K562 (cell line): ENCODE measurements around the gene TRIOBP. TPM values are rescaled to one million over a fixed set of nuclear protein-coding genes. Genes with fewer than 3 reads are reported as not detected.

Source experiments
- ATAC-seq: fragments of 200-7000 bp; cut with Tn5 transposase; 3 replicates; pipeline ENCODE4 v1.9.1; 2020; ENCODE audit warnings: moderate library complexity
- BruUV-seq: library from RNA; stranded (reverse); fragments of 400-500 nt; replicated peaks from 2 replicates; lab custom pipeline; 2021; lab: Mats Ljungman, UMichigan
- CTCF ChIA-PET: fragments of 300-600 bp; formaldehyde crosslinking; extraction: SDS; loops from one replicate; lab custom pipeline; 2021; ENCODE audit warnings: low intra/inter-chr PET ratio; lab: Yijun Ruan, JAX
- POLR2A ChIA-PET: fragments of 300-600, 350-650 bp; sonication (Branson Sonifier 250); formaldehyde crosslinking; extraction: SDS; loops from one replicate; lab custom pipeline; 2021; ENCODE audit warnings: antibody characterized with exemption, inconsistent platforms; lab: Yijun Ruan, JAX
- DNase-seq, 4 experiments: peaks; one replicate each; pipeline versions ENCODE4 v3.0.0 to v3.0.0-alpha.2; 2011 to 2018; ENCODE audit warnings: low spot score in 3 of 4, mixed read lengths in 3 of 4; ENCODE audit errors: extremely low read depth in 1 of 4
- FAIRE-seq: peaks from 2 replicates; lab custom pipeline; 2011; peaks lifted over from hg19 to GRCh38; lab: Jason Lieb, UNC
- H2AFZ ChIP-seq: 2 replicates; pipeline ENCODE4 v1.6.0; 2011; ENCODE audit warnings: low read depth, low read length, control low read depth, inconsistent platforms
- H3K27ac ChIP-seq: fragments of 200-600 bp; 3 replicates; pipeline ENCODE4 v1.8.0; 2011; ENCODE audit warnings: low read depth, mild to moderate bottlenecking, control low read depth, inconsistent platforms, low read length, moderate library complexity, mixed read lengths; ENCODE audit errors: extremely low read depth
- H3K27me3 ChIP-seq, 2 experiments: fragments of 300-600 bp in 1 of 2; 2 replicates in 1 of 2; 3 replicates in 1 of 2; pipeline versions ENCODE4 v1.6.0 to v1.8.0; 2011; ENCODE audit warnings: inconsistent platforms in 2 of 2, low read length in 2 of 2, mild to moderate bottlenecking in 1 of 2, mixed read lengths in 1 of 2, moderate library complexity in 1 of 2; ENCODE audit not compliant: control insufficient read depth in 2 of 2, insufficient read depth in 2 of 2
- H3K36me3 ChIP-seq: fragments of 300-600 bp; 3 replicates; pipeline ENCODE4 v1.8.0; 2011; ENCODE audit warnings: mild to moderate bottlenecking, low read length, inconsistent platforms; ENCODE audit not compliant: control insufficient read depth, insufficient read depth
- H3K4me1 ChIP-seq, 2 experiments: fragments of 200-600 bp in 1 of 2; replicated peaks in 1 of 2; 2 replicates in 1 of 2; 3 replicates in 1 of 2; pipeline versions ENCODE4 v1.5.1 to v1.8.0; 2011; ENCODE audit warnings: inconsistent platforms in 2 of 2, low read length in 2 of 2, mild to moderate bottlenecking in 1 of 2, mixed read lengths in 1 of 2, moderate library complexity in 1 of 2; ENCODE audit not compliant: control insufficient read depth in 2 of 2, insufficient read depth in 2 of 2
- H3K4me2 ChIP-seq: 2 replicates; pipeline ENCODE4 v1.6.1; 2011; ENCODE audit warnings: low read length, control low read depth, inconsistent platforms, mixed read lengths; ENCODE audit not compliant: insufficient read depth
- H3K4me3 ChIP-seq: fragments of 200-600 bp; sonication (generic), shearing (Covaris generic); 2 replicates; pipeline ENCODE4 v1.5.1; 2016; ENCODE audit warnings: control low read depth, inconsistent platforms
- H3K79me2 ChIP-seq: fragments of 200-600 bp; 3 replicates; pipeline ENCODE4 v1.8.0; 2011; ENCODE audit warnings: low read length, inconsistent platforms; ENCODE audit not compliant: control insufficient read depth, insufficient read depth
- H3K9ac ChIP-seq, 2 experiments: 2 replicates each; pipeline versions ENCODE4 v1.6.0 to v1.6.1; 2011; ENCODE audit warnings: low read depth in 2 of 2, low read length in 2 of 2, control low read depth in 1 of 2, inconsistent platforms in 1 of 2, mild to moderate bottlenecking in 1 of 2, mixed read lengths in 1 of 2; ENCODE audit not compliant: insufficient read depth in 1 of 2
- H3K9me1 ChIP-seq: one replicate; pipeline ENCODE4 v1.6.0; 2011; ENCODE audit warnings: inconsistent platforms, mild to moderate bottlenecking, low read length, moderate library complexity; ENCODE audit not compliant: control insufficient read depth, insufficient read depth
- H3K9me3 ChIP-seq: replicated peaks from 2 replicates; pipeline ENCODE4 v1.5.1; 2011; ENCODE audit warnings: low read depth, low read length, inconsistent platforms; ENCODE audit not compliant: control insufficient read depth, insufficient read depth
- H4K20me1 ChIP-seq: replicated peaks from 2 replicates; pipeline ENCODE4 v1.6.1; 2011; ENCODE audit warnings: low read length, inconsistent platforms, mixed read lengths; ENCODE audit not compliant: control insufficient read depth, insufficient read depth
- ATF7 ChIP-seq: fragments of 450-650 bp; IDR thresholded peaks from 2 replicates; pipeline ENCODE4 v1.7.1; 2014; ENCODE audit warnings: mild to moderate bottlenecking, moderate library complexity
- C11orf30 ChIP-seq: fragments of 450-650 bp; IDR thresholded peaks from 2 replicates; pipeline ENCODE4 v1.6.1; 2016; ENCODE audit warnings: low read depth, mild to moderate bottlenecking
- CREM ChIP-seq: IDR thresholded peaks from 2 replicates; pipeline ENCODE4 v1.6.1; 2014; ENCODE audit warnings: antibody characterized with exemption, low read depth
- EP400 ChIP-seq: fragments of 450-650 bp; IDR thresholded peaks from 2 replicates; pipeline ENCODE4 v1.6.1; 2017; ENCODE audit warnings: antibody characterized with exemption, mild to moderate bottlenecking, moderate library complexity
- HDAC1 ChIP-seq, 2 experiments: fragments of 450-650 bp; IDR thresholded peaks; 2 replicates each; pipeline ENCODE4 v1.6.1; 2016 to 2017; ENCODE audit warnings: inconsistent platforms in 1 of 2, mild to moderate bottlenecking in 1 of 2, moderate library complexity in 1 of 2
- HMG20A ChIP-seq: fragments of 450-650 bp; formaldehyde crosslinking; conservative IDR thresholded peaks from 2 replicates; pipeline ENCODE4 v1.4.0; 2020; ENCODE audit warnings: mild to moderate bottlenecking, mixed read lengths
- NCOA2 ChIP-seq, 2 experiments: fragments of 450-650 bp; IDR thresholded peaks; 2 replicates each; pipeline ENCODE4 v1.6.1; 2018; ENCODE audit warnings: mild to moderate bottlenecking in 2 of 2, moderate library complexity in 1 of 2; ENCODE audit not compliant: partially characterized antibody in 2 of 2
- NFXL1 ChIP-seq: fragments of 450-650 bp; formaldehyde crosslinking; IDR thresholded peaks from 2 replicates; pipeline ENCODE4 v1.4.0; 2021; ENCODE audit warnings: mild to moderate bottlenecking
- PHB2 ChIP-seq: fragments of 450-650 bp; IDR thresholded peaks from 2 replicates; pipeline ENCODE4 v1.6.1; 2017; ENCODE audit warnings: low read depth
- WGBS: fragments of 100-300 bp; shearing (Covaris generic); methylation state at CpG from one replicate; pipeline ENCODE4 v1.1.6; 2016; ENCODE audit warnings: low coverage, mixed read lengths; ENCODE audit not compliant: insufficient coverage; ENCODE audit errors: missing lambda C conversion rate; 5-methylcytosine and 5-hydroxymethylcytosine counted together
- in situ Hi-C: fragments of 300-500 bp; cut with MboI; formaldehyde crosslinking; loops from 4 replicates; pipeline ENCODE4 v1.15.0; 2018; ENCODE audit warnings: inconsistent platforms, mixed read lengths
- intact Hi-C: fragments of 100-400 bp; cut with micrococcal nuclease; formaldehyde crosslinking; loops from 2 replicates; pipeline ENCODE4 v1.14.2; 2022
- polyA plus RNA-seq, 8 experiments: library from polyadenylated mRNA; depleted of rRNA in 4 of 8; stranded (reverse) in 5 of 8; unstranded in 3 of 8; fragments of >200 nt; fragmentation: Nextera tagmentation in 2 of 8; fragmentation: Illumina TruSeq in 1 of 8; extraction: Ambion mirVana in 2 of 8; extraction: Trizol in 1 of 8; gene quantifications; 2 replicates each; pipeline versions ENCODE4 v1.2.1 to v1.2.3, GENCODE V29; 2011 to 2014; ENCODE audit warnings: inconsistent platforms in 1 of 8, missing spikeins in 1 of 8
- total RNA-seq, 7 experiments: library from RNA; depleted of rRNA in 6 of 7; stranded (reverse); fragments of >200 nt in 6 of 7; fragmentation: Illumina TruSeq in 2 of 7; extraction: Trizol in 2 of 7; gene quantifications; 2 replicates each; pipeline versions ENCODE4 v1.2.1 to v1.2.3, GENCODE V29; 2011 to 2021; ENCODE audit warnings: low replicate concordance in 1 of 7
- TF ChIP-seq, protein P1 (sequence below), 2 experiments: fragments of 250-450 bp in 1 of 2; fragments of 450-650 bp in 1 of 2; sonication (Bioruptor Pico) in 1 of 2; IDR thresholded peaks; 2 replicates each; pipeline versions ENCODE4 v1.6.1 to v1.8.0; 2016 to 2021; ENCODE audit warnings: mild to moderate bottlenecking in 2 of 2, moderate library complexity in 2 of 2, missing compliant biosample characterization in 1 of 2, missing genetic modification characterization in 1 of 2

Gene TRIOBP
- total and polyA plus RNA-seq, 9 of the 15 experiments (the other 6 are each of a cell fraction or from before 2014, with no cell fraction given), result 0.24 to 13.8 (median 5.5) TPM

DNA sequence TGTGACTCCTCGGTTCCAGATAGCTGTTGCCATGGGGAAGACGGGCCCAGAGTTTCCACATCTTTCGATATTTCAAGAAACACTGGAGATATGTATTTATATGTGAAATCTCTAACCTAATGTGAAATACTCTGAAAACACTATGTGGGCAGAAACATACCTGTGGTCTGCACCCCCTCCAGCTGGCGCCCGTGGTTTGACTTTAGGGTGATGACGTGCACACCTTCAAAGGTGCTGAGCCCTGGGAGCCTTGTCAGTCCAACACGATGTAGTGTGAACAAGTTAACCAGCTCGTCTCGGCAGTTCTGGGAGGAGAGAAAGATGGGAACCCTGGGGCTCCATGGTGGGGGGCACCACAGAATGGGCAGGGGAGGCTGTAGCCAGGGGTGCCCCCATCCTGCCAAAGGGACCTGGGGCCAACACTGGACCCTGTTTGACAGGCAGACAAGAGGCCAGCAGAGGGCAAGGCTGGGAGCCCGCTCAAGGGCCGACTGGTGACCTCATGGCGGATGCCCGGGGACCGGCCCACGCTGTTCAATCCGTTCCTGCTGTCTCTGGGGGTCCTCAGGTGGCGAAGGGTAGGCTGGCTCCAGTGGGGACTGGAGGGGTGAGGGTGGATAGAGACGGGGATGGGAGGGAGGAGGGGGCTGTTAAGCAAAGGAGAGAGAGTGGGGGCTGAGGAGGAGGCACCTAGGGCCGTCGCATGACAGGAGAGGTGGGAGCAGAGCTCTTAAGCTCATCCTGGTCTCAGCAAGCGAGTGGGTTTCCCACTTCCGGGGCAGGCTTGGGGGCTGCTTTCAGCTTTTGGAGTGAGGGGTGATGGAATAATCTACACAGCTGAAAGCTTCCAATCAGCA, 43.8 kb downstream of the TRIOBP start:
- Histone ChIP-seq H2AFZ (no peak overlapping the region), H3K27ac (no peak overlapping the region), H3K9me3 (no peaks in the 10 kb centered on the region), H3K36me3 (no peaks in the 10 kb centered on the region), H3K4me3 (no peak overlapping the region), H3K4me1 (peaks cover 4 to 23% of the 10 kb centered on the region in 2 experiments; a peak in 4 of 5 replicates), H3K9ac (0 out of 4 replicates have a peak overlapping the region, but pooled peaks of 1 of the 2 experiments have one; percentile 14), H3K9me1 (no peaks in the 10 kb centered on the region), H3K4me2 (no peak overlapping the region), H3K79me2 (no peaks in the 10 kb centered on the region), H3K27me3 (no peaks in the 10 kb centered on the region), H4K20me1 (no peaks in the 10 kb centered on the region)
- DNase-seq, result no peak
- CTCF ChIA-PET, result no interaction called here
- ATAC-seq, result no peak
- POLR2A ChIA-PET, result interaction anchor here (0.6 kb wide), 1 partner anchor 469 kb away, joined by 3 read pairs; no protein-coding TSS in a partner anchor
- no TSS peak for BruUV-seq
- no peak for FAIRE-seq
- WGBS, result 67% methylated on average over 16 of the region's 22 CpGs
- intact Hi-C loops (no loop called here), in situ Hi-C loops (no loop called here)
- TF ChIP-seq CREM (no peak), ATF7 (no peak), HDAC1 (IDR thresholded peaks at IDR 0.05) (no peak), HMG20A (CRISPR knock-in tag) (no peak), EP400 (no peak), C11orf30 (no peak), NCOA2 (IDR thresholded peaks at IDR 0.05; ENCODE audit: partially characterized antibody in 2 of 2) (no peak), NFXL1 (no peak), PHB2 (no peak)
- TF ChIP-seq, protein P1, sequence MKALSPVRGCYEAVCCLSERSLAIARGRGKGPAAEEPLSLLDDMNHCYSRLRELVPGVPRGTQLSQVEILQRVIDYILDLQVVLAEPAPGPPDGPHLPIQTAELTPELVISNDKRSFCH (CRISPR knock-in tag; IDR thresholded peaks at IDR 0.05), result no peak
- TF ChIP-seq, protein P1 (tag; IDR thresholded peaks at IDR 0.05), result no peak
